ENCODE data around the gene KDM4B. TPM values are rescaled to one million over a fixed set of nuclear protein-coding genes. Genes with fewer than 3 reads are reported as not detected.

KDM4B gene
- total RNA-seq, 1 experiment from 2014 or later = 43.7 TPM

DNA sequence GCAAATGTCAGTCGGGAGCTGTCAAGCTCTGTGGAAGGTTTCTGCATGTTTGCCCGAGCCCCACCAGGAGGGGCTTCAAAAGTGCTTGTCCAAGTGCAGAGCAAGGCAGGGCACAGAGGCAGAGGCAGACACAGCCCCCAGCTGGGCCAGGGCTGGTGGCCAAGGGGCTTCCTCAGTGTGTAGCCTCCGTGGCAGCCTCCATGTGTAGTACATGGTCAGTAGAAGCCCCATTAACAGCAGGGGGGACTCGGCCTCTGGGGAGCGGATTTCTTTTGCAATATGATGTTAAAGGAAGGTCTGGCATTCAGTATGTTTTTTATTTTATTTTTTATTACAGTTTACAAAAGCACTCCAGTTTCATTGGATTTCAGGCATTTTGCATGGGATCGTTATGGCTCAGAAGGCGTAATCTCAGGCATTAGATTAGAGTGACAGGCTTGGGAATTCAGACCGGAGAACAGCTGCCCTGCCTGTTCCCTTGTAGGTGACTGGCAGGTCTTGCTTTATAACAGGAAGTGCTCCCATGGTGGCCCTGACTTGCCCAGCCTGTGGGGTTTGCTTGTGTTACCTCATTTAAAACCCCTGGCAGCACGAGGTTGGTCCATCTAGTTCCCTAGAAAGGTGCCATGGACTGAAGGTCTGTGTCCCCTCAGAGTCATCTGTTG lies 129.2 kb downstream of the KDM4B start:
- H2AK5ac ChIP-seq (ENCODE audit: insufficient read length, low read length) = no peak overlapping the region
- H3K4me2 ChIP-seq (ENCODE audit: insufficient read depth, insufficient read length, low read length) = no peak overlapping the region
- no peak overlapping the region for H2BK5ac ChIP-seq (ENCODE audit: insufficient read length, low read length)
- H2BK120ac ChIP-seq (ENCODE audit: low read depth, low read length, poor library complexity, severe bottlenecking) = no peak overlapping the region
- no peak overlapping the region for H2AFZ ChIP-seq (ENCODE audit: low read length)
- H3K27me3 Mint-ChIP-seq (ENCODE audit: low read depth) = no peaks in the 10 kb centered on the region
- no peak for DNase-seq
- peaks cover 35 to 46% (median 45%) of the 10 kb centered on the region in 3 experiments for H3K36me3 Mint-ChIP-seq (ENCODE audit: insufficient read depth in 1 of 3, low read depth in 3 of 3)
- no peaks in the 10 kb centered on the region for H3K79me1 ChIP-seq (ENCODE audit: insufficient read depth, low read depth, low read length, poor library complexity, severe bottlenecking)
- no peak overlapping the region for H2BK20ac ChIP-seq (ENCODE audit: low read depth, low read length, poor library complexity, severe bottlenecking)
- H3K56ac ChIP-seq (ENCODE audit: insufficient read length, low read depth, low read length) = no peak overlapping the region
- WGBS (ENCODE audit: extremely low coverage, insufficient read length, low lambda C conversion rate) = no CpG with 5 or more reads among the region's 9 CpGs
- no peaks in the 10 kb centered on the region for H3K4me1 ChIP-seq (ENCODE audit: insufficient read depth, low read length)
- H3K18ac ChIP-seq (ENCODE audit: insufficient read length, low read depth, low read length) = no peak overlapping the region
- H4K8ac ChIP-seq (replicated peaks; ENCODE audit: insufficient read length, low read depth, low read length) = no peak overlapping the region
- no peak overlapping the region for H2BK15ac ChIP-seq (ENCODE audit: low read depth, low read length)
- TF ChIP-seq, protein P1, sequence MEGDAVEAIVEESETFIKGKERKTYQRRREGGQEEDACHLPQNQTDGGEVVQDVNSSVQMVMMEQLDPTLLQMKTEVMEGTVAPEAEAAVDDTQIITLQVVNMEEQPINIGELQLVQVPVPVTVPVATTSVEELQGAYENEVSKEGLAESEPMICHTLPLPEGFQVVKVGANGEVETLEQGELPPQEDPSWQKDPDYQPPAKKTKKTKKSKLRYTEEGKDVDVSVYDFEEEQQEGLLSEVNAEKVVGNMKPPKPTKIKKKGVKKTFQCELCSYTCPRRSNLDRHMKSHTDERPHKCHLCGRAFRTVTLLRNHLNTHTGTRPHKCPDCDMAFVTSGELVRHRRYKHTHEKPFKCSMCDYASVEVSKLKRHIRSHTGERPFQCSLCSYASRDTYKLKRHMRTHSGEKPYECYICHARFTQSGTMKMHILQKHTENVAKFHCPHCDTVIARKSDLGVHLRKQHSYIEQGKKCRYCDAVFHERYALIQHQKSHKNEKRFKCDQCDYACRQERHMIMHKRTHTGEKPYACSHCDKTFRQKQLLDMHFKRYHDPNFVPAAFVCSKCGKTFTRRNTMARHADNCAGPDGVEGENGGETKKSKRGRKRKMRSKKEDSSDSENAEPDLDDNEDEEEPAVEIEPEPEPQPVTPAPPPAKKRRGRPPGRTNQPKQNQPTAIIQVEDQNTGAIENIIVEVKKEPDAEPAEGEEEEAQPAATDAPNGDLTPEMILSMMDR (conservative IDR thresholded peaks at IDR 0.05) = no peak
- no peak overlapping the region for H3K4ac ChIP-seq (ENCODE audit: low read depth, low read length)
- H3T11ph ChIP-seq (ENCODE audit: low read length) = no peak overlapping the region
- H3K14ac ChIP-seq (ENCODE audit: insufficient read depth, low read length) = no peak overlapping the region
- H4K20me1 ChIP-seq (ENCODE audit: control insufficient read depth, insufficient read depth, insufficient read length) = no peaks in the 10 kb centered on the region
- H3K9ac ChIP-seq (ENCODE audit: extremely low read depth, insufficient read length, low read length) = no peak overlapping the region
- no peak overlapping the region for H4K91ac ChIP-seq (ENCODE audit: insufficient read length, low read depth, low read length)
- no peak overlapping the region for H3K23ac ChIP-seq (ENCODE audit: insufficient read length, low read depth, low read length)
- H3K23me2 ChIP-seq (ENCODE audit: insufficient read length, low read depth, low read length, poor library complexity, severe bottlenecking) = no peaks in the 10 kb centered on the region
- no peak overlapping the region for H4K5ac ChIP-seq (ENCODE audit: insufficient read length, low read depth, low read length)
- H3K4me1 Mint-ChIP-seq = peaks cover 3 to 21% of the 10 kb centered on the region in 2 experiments
- no peak overlapping the region for H2BK12ac ChIP-seq (ENCODE audit: insufficient read length, low read depth, low read length)
- peaks cover 8% of the 10 kb centered on the region for H3K9me3 ChIP-seq (ENCODE audit: control insufficient read depth, low read depth, low read length)
- no peaks in the 10 kb centered on the region for H3K27me3 ChIP-seq (ENCODE audit: insufficient read depth, low read length)
- no peaks in the 10 kb centered on the region for H3K79me2 ChIP-seq (ENCODE audit: insufficient read depth, low read length)
- no peak overlapping the region for H3K27ac ChIP-seq (ENCODE audit: insufficient read length, low read depth, low read length)
- no peak overlapping the region; a peak in 1 of 5 replicates for H3K4me3 Mint-ChIP-seq
- no peak overlapping the region for H3K27ac Mint-ChIP-seq
- peaks cover 23 to 25% of the 10 kb centered on the region in 2 experiments for H3K9me3 Mint-ChIP-seq
